OCI-LY1 (cell line): ENCODE data around the gene SMC6.

Experiments
- EZH2 ChIP-seq: fragments of 200-600 bp; sonication (generic), shearing (Covaris generic); IDR thresholded peaks from 2 replicates; pipeline ENCODE4 v1.8.0; 2017; ENCODE audit warnings: borderline replicate concordance, mixed run types, mild to moderate bottlenecking, antibody characterized with exemption, low read length, moderate library complexity, mixed read lengths
- TF ChIP-seq, protein P1 (sequence below): fragments of 200-600 bp; sonication (generic), shearing (Covaris generic); IDR thresholded peaks from 2 replicates; pipeline ENCODE4 v1.5.1; 2017; ENCODE audit warnings: mild to moderate bottlenecking, antibody characterized with exemption, low read length, moderate library complexity, mixed read lengths

DNA sequence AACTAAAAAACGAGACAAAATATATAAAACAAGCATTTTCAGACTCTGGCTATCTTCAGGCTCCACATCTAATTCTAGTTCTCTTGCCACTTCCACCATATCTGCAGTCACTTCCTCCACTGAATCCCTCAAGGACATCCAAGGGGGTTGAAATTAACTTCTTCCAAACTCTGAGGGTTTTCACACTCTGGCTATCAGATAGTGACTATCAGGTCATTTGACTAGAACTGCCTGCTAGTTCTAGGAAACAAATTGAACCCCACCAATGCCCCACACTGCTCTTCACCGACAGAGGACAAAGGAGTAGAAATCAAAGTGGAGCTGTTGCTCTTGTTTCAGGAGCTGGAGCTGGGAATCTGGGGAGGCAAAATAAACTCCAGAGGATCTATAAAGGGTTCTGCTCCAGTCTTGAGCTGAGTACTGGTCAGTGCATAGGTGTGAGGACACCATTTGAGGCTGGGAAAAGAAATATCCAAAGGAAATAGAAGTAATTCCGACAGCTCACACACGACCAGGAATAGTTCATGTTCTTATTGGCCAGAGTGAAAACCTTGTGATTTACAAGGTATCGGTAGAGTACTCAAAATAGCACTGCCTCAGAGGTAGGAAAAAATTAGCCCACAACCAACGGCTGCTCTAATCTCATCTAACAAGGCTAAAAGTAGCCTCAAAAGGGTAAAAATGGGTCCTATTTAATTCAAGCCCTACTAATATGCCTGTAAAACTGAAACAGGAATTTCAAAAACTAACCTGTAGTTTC lies 71.3 kb downstream of the SMC6 start:
- TF ChIP-seq, protein P1, sequence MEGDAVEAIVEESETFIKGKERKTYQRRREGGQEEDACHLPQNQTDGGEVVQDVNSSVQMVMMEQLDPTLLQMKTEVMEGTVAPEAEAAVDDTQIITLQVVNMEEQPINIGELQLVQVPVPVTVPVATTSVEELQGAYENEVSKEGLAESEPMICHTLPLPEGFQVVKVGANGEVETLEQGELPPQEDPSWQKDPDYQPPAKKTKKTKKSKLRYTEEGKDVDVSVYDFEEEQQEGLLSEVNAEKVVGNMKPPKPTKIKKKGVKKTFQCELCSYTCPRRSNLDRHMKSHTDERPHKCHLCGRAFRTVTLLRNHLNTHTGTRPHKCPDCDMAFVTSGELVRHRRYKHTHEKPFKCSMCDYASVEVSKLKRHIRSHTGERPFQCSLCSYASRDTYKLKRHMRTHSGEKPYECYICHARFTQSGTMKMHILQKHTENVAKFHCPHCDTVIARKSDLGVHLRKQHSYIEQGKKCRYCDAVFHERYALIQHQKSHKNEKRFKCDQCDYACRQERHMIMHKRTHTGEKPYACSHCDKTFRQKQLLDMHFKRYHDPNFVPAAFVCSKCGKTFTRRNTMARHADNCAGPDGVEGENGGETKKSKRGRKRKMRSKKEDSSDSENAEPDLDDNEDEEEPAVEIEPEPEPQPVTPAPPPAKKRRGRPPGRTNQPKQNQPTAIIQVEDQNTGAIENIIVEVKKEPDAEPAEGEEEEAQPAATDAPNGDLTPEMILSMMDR: no peak
- TF ChIP-seq EZH2: no peak
